22Rv1 (cell line): ENCODE results near the gene PDCD11.

ENCODE experiments used
- CTCF ChIP-seq: fragments of 450-650 bp; IDR thresholded peaks from 2 replicates; pipeline ENCODE4 v1.5.1; 2017; ENCODE audit warnings: mild to moderate bottlenecking
- ZFX ChIP-seq: fragments of 450-650 bp; IDR thresholded peaks from 2 replicates; pipeline ENCODE4 v1.6.1; 2017; ENCODE audit warnings: antibody characterized with exemption, borderline replicate concordance

DNA sequence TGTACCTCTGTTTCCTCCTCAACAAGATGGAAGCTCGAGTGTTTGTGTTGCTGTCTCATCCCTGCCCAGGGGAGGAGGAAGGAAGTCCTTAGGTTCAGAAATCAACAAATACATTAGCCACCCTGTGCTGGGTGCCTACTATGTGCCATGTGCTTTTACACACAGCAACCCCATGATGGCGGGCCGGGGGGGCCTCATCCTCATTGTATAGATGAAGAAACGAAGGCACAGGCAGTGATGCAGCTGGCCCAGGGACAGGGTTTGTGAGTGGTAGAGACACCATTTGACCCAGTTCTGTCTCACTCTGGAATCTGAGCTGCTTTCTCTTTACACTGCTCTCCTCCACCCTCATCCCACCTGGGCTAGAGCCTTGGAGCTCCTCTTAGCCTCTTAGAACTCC lies 57.6 kb downstream of the PDCD11 start:
- TF ChIP-seq CTCF, result no peak
- no peak for TF ChIP-seq ZFX
